Mesodermal cell (in vitro differentiated cells): ENCODE results near the gene NRDE2.

Experiments
- H3K27ac ChIP-seq: 2 replicates; pipeline ENCODE4 v1.7.0; 2013; ENCODE audit warnings: mild to moderate bottlenecking, low read depth, low read length, moderate library complexity; ENCODE audit not compliant: severe bottlenecking
- H3K36me3 ChIP-seq: 2 replicates; pipeline ENCODE4 v1.7.1; 2013; ENCODE audit warnings: mild to moderate bottlenecking, low read length, moderate library complexity; ENCODE audit not compliant: control insufficient read depth, insufficient read depth
- H3K4me1 ChIP-seq: one replicate; pipeline ENCODE4 v1.7.1; 2013; ENCODE audit warnings: mild to moderate bottlenecking, low read length; ENCODE audit not compliant: insufficient read depth, control insufficient read depth, poor library complexity, severe bottlenecking
- H3K4me3 ChIP-seq: 2 replicates; pipeline ENCODE4 v1.7.0; 2013; ENCODE audit warnings: low read length, control low read depth, mild to moderate bottlenecking; ENCODE audit not compliant: insufficient read depth, poor library complexity, severe bottlenecking; ENCODE audit errors: extremely low read depth
- H3K9me3 ChIP-seq: 2 replicates; pipeline ENCODE4 v1.7.1; 2013; ENCODE audit warnings: mild to moderate bottlenecking, low read length, moderate library complexity; ENCODE audit not compliant: control insufficient read depth
- WGBS, 2 experiments: methylation state at CpG; one replicate each; pipeline ENCODE4 v1.1.5; 2013; ENCODE audit warnings: missing lambda C conversion rate in 2 of 2; ENCODE audit not compliant: insufficient coverage in 2 of 2; 5-methylcytosine and 5-hydroxymethylcytosine counted together

The NRDE2 gene

DNA sequence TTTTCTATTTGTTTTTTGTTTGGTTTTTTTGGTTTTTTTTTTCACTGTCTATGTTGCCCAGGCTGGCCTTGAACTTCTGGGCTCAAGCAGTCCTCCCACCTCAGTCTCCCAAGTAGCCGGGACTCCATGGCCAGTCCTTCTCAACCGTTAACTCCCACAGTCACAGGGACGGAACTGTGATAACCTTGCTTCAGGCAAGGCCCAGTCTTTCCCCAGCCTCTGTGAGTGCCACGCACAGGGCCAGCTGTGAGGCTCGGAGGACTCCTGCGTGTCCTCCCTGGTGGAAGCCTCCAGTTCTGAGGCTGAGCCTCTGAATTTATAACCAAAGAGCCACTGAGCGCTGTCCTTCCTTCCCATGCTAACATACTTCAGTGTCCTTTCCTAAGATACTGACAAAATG, 51.6 kb downstream of the NRDE2 start:
- 94 to 97% methylated on average over 7 of the region's 7 CpGs for WGBS, 2 experiments
- Histone ChIP-seq H3K27ac (no peak overlapping the region), H3K36me3 (peaks cover 36% of the 10 kb centered on the region), H3K4me1 (peaks cover 21% of the 10 kb centered on the region), H3K4me3 (no peak overlapping the region), H3K9me3 (no peaks in the 10 kb centered on the region)

- WGBS, 2 experiments = 92 to 95% methylated on average over 35 of the region's 35 CpGs
- H3K36me3 ChIP-seq = peaks cover 50% of the 10 kb centered on the region
- H3K4me1 ChIP-seq = peaks cover 26% of the 10 kb centered on the region
- no peaks in the 10 kb centered on the region for H3K9me3 ChIP-seq
- no peak overlapping the region for H3K27ac ChIP-seq
- no peak overlapping the region for H3K4me3 ChIP-seq
These were observed 53.3 kb downstream of the NRDE2 start for GRCh38 chr14:90278199-90279175.

- peaks cover 26% of the 10 kb centered on the region for H3K4me1 ChIP-seq
- peaks cover 58% of the 10 kb centered on the region for H3K36me3 ChIP-seq
- no peak overlapping the region for H3K27ac ChIP-seq
- 84 to 92% methylated on average over 16 to 20 of the region's 24 CpGs for WGBS, 2 experiments
- H3K4me3 ChIP-seq = no peak overlapping the region
- no peaks in the 10 kb centered on the region for H3K9me3 ChIP-seq
These were observed 54.1 kb downstream of the NRDE2 start for GRCh38 chr14:90277581-90278198.

GRCh38 chr14:90276646-90277367, 54.9 kb downstream of the NRDE2 start:
- Histone ChIP-seq H3K9me3 (no peaks in the 10 kb centered on the region), H3K4me1 (peaks cover 22% of the 10 kb centered on the region), H3K4me3 (no peak overlapping the region), H3K36me3 (peaks cover 65% of the 10 kb centered on the region), H3K27ac (no peak overlapping the region)
- 83 to 86% methylated on average over 10 to 13 of the region's 18 CpGs for WGBS, 2 experiments

DNA sequence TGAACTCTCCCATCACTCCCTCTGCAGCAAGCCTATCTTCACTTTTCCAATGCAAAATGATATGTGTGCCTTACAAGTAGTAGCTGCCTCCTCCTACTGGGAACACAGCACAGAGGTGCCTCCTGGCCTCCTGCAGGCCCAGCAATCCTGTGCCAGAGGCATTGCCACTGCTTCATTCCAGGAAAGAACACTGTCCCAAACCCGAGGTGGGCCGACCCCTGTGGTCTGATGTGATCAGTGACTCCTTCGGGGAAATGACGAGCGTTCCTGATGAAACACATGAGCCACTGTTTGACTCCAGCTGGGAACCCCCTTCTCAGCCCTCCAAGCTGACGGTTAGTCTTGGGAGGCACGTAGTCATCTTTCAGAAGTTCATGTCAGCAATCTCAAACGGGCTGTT, 55.9 kb downstream of the NRDE2 start:
- 96 to 99% methylated on average over 6 of the region's 8 CpGs for WGBS, 2 experiments
- peaks cover 73% of the 10 kb centered on the region for H3K36me3 ChIP-seq
- no peak overlapping the region for H3K4me3 ChIP-seq
- peaks cover 18% of the 10 kb centered on the region for H3K4me1 ChIP-seq
- H3K9me3 ChIP-seq = no peaks in the 10 kb centered on the region
- no peak overlapping the region for H3K27ac ChIP-seq

- H3K4me3 ChIP-seq = no peak overlapping the region
- 93 to 94% methylated on average over 7 to 9 of the region's 9 CpGs for WGBS, 2 experiments
- peaks cover 18% of the 10 kb centered on the region for H3K4me1 ChIP-seq
- peaks cover 73% of the 10 kb centered on the region for H3K36me3 ChIP-seq
- H3K9me3 ChIP-seq = no peaks in the 10 kb centered on the region
- H3K27ac ChIP-seq = no peak overlapping the region
These were observed 56.3 kb downstream of the NRDE2 start for GRCh38 chr14:90275458-90275814.

- WGBS, 2 experiments = 86 to 93% methylated on average over 8 of the region's 8 CpGs
- Histone ChIP-seq H3K4me1 (peaks cover 18% of the 10 kb centered on the region), H3K27ac (peak overlapping the region; percentile 26), H3K4me3 (no peak overlapping the region), H3K36me3 (peaks cover 74% of the 10 kb centered on the region), H3K9me3 (no peaks in the 10 kb centered on the region)
These were observed 56.8 kb downstream of the NRDE2 start for GRCh38 chr14:90274808-90275457.

DNA sequence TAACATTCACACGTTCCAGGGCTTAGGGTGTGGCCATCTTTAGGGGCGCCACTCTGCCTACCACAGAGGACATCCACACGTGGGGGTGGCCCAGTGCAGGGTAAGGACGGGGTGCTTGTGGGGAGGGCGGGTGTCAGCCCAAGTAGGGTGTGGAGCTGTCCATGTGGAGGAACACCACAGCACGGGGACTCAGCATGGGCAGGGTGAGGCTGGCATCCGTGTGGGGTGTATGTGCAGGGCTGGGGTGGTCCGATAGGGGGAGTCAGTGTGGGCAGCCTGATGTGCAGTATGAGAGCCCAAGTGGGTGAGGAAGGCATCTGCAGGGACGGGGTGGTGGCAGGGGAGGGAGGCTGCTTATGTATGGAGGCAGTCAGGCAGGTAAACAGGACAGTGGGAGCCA, 57.7 kb downstream of the NRDE2 start:
- peaks cover 76% of the 10 kb centered on the region for H3K36me3 ChIP-seq
- 86% methylated on average over 7 to 8 of the region's 9 CpGs for WGBS, 2 experiments
- H3K9me3 ChIP-seq = no peaks in the 10 kb centered on the region
- H3K4me3 ChIP-seq = no peak overlapping the region
- no peak overlapping the region for H3K27ac ChIP-seq
- peaks cover 18% of the 10 kb centered on the region for H3K4me1 ChIP-seq

GRCh38 chr14:90273532-90273931, 58.2 kb downstream of the NRDE2 start:
- Histone ChIP-seq H3K4me3 (no peak overlapping the region), H3K36me3 (peaks cover 76% of the 10 kb centered on the region), H3K9me3 (no peaks in the 10 kb centered on the region), H3K27ac (no peak overlapping the region), H3K4me1 (peaks cover 18% of the 10 kb centered on the region)
- 91 to 93% methylated on average over 4 to 5 of the region's 8 CpGs for WGBS, 2 experiments

GRCh38 chr14:90272523-90272922, 59.2 kb downstream of the NRDE2 start:
- 87 to 97% methylated on average over 8 to 9 of the region's 10 CpGs for WGBS, 2 experiments
- Histone ChIP-seq H3K4me3 (no peak overlapping the region), H3K36me3 (peaks cover 79% of the 10 kb centered on the region), H3K9me3 (no peaks in the 10 kb centered on the region), H3K27ac (no peak overlapping the region), H3K4me1 (peaks cover 18% of the 10 kb centered on the region)
